Trophoblast cell (in vitro differentiated cells and primary cell): ENCODE results near the gene SMIM32.

Experiments used
- DNase-seq, 2 donors: peaks; one replicate each; pipeline ENCODE4 v3.0.0-alpha.2; 2016
- H2AFZ ChIP-seq: 2 replicates; pipeline ENCODE4 v1.6.1; 2013; ENCODE audit warnings: low read length, moderate library complexity, mild to moderate bottlenecking; ENCODE audit not compliant: insufficient read depth, poor library complexity
- H2AK5ac ChIP-seq: 2 replicates; pipeline ENCODE4 v1.6.1; 2013; ENCODE audit warnings: mild to moderate bottlenecking, low read length
- H2BK120ac ChIP-seq: 2 replicates; pipeline ENCODE4 v1.6.1; 2013; ENCODE audit warnings: low read length, mild to moderate bottlenecking, moderate library complexity; ENCODE audit not compliant: insufficient read depth, poor library complexity
- H2BK12ac ChIP-seq: 2 replicates; pipeline ENCODE4 v1.6.1; 2013; ENCODE audit warnings: mild to moderate bottlenecking, low read length, moderate library complexity
- H2BK5ac ChIP-seq: 2 replicates; pipeline ENCODE4 v1.6.1; 2013; ENCODE audit warnings: low read length, low read depth, moderate library complexity, mild to moderate bottlenecking; ENCODE audit not compliant: poor library complexity
- H3K14ac ChIP-seq: 2 replicates; pipeline ENCODE4 v1.6.1; 2013; ENCODE audit warnings: mild to moderate bottlenecking, low read length
- H3K18ac ChIP-seq: 2 replicates; pipeline ENCODE4 v1.6.1; 2013; ENCODE audit warnings: mild to moderate bottlenecking, low read length
- H3K23ac ChIP-seq: 2 replicates; pipeline ENCODE4 v1.6.1; 2013; ENCODE audit warnings: low read length
- H3K27ac ChIP-seq: 2 replicates; pipeline ENCODE4 v1.5.1; 2013; ENCODE audit warnings: low read depth, mild to moderate bottlenecking, inconsistent platforms, low read length, moderate library complexity
- H3K27me3 ChIP-seq: 2 replicates; pipeline ENCODE4 v1.6.1; 2013; ENCODE audit warnings: inconsistent platforms, mild to moderate bottlenecking, low read length, moderate library complexity; ENCODE audit not compliant: insufficient read depth
- H3K36me3 ChIP-seq, 2 experiments: 1 replicate in 1 of 2; 2 replicates in 1 of 2; pipeline ENCODE4 v1.6.1; 2013; ENCODE audit warnings: low read length in 2 of 2, mild to moderate bottlenecking in 2 of 2, moderate library complexity in 1 of 2; ENCODE audit not compliant: insufficient read depth in 2 of 2, control insufficient read depth in 1 of 2
- H3K4ac ChIP-seq: 2 replicates; pipeline ENCODE4 v1.6.1; 2013; ENCODE audit warnings: low read depth, mild to moderate bottlenecking, low read length, moderate library complexity
- H3K4me1 ChIP-seq, 2 experiments: 1 replicate in 1 of 2; 2 replicates in 1 of 2; pipeline ENCODE4 v1.6.1; 2013; ENCODE audit warnings: low read length in 2 of 2, mild to moderate bottlenecking in 2 of 2, moderate library complexity in 1 of 2; ENCODE audit not compliant: insufficient read depth in 2 of 2, control insufficient read depth in 1 of 2
- H3K4me2 ChIP-seq: 2 replicates; pipeline ENCODE4 v1.6.1; 2013; ENCODE audit warnings: inconsistent platforms, mild to moderate bottlenecking, low read length, moderate library complexity
- H3K4me3 ChIP-seq: 2 replicates; pipeline ENCODE4 v1.5.1; 2013; ENCODE audit warnings: mild to moderate bottlenecking, low read depth, low read length, inconsistent platforms
- H3K79me1 ChIP-seq: one replicate; pipeline ENCODE4 v1.6.1; 2013; ENCODE audit warnings: low read length
- H3K79me2 ChIP-seq: 2 replicates; pipeline ENCODE4 v1.6.1; 2013; ENCODE audit warnings: low read length, mild to moderate bottlenecking; ENCODE audit not compliant: control insufficient read depth, insufficient read depth, poor library complexity
- H3K9ac ChIP-seq: 2 replicates; pipeline ENCODE4 v1.6.1; 2013; ENCODE audit warnings: mild to moderate bottlenecking, low read length
- H3K9me3 ChIP-seq: 2 replicates; pipeline ENCODE4 v1.6.1; 2013; ENCODE audit warnings: low read depth, mild to moderate bottlenecking, control low read depth, inconsistent platforms, low read length; ENCODE audit not compliant: insufficient read depth
- H4K12ac ChIP-seq: 2 replicates; pipeline ENCODE4 v1.6.1; 2013; ENCODE audit warnings: low read depth, mild to moderate bottlenecking, low read length, moderate library complexity
- H4K8ac ChIP-seq: 2 replicates; pipeline ENCODE4 v1.6.1; 2013; ENCODE audit warnings: low read depth, mild to moderate bottlenecking, low read length, moderate library complexity
- H4K91ac ChIP-seq: one replicate; pipeline ENCODE4 v1.6.1; 2013; ENCODE audit warnings: low read depth, mild to moderate bottlenecking, low read length, moderate library complexity
- WGBS: extraction: QIAGEN DNeasy Blood & Tissue Kit; methylation state at CpG from one replicate; pipeline ENCODE4 v1.1.7; 2013; ENCODE audit warnings: missing lambda C conversion rate; ENCODE audit not compliant: insufficient read length, insufficient coverage; ENCODE audit errors: extremely low coverage; 5-methylcytosine and 5-hydroxymethylcytosine counted together

Gene SMIM32

GRCh38 chr5:136205061-136205702, 12.2 kb upstream of the SMIM32 start:
- Histone ChIP-seq H4K91ac (no peak overlapping the region), H2BK120ac (no peak overlapping the region), H3K4me2 (no peak overlapping the region), H3K14ac (no peak overlapping the region), H3K4me1 (peaks cover 0 to 2% of the 10 kb centered on the region in 2 experiments), H3K9ac (no peak overlapping the region), H2BK12ac (no peak overlapping the region), H3K27ac (no peak overlapping the region), H3K36me3 (no peaks in the 10 kb centered on the region), H3K23ac (no peak overlapping the region), H3K27me3 (no peaks in the 10 kb centered on the region), H4K8ac (no peak overlapping the region), H3K4me3 (no peak overlapping the region), H2AFZ (no peak overlapping the region), H4K12ac (no peak overlapping the region), H2AK5ac (no peak overlapping the region), H3K79me2 (no peaks in the 10 kb centered on the region), H3K79me1 (no peaks in the 10 kb centered on the region), H2BK5ac (no peak overlapping the region), H3K4ac (no peak overlapping the region), H3K9me3 (no peaks in the 10 kb centered on the region), H3K18ac (no peak overlapping the region)
- WGBS: no CpG with 5 or more reads among the region's 8 CpGs
- no peak for DNase-seq

GRCh38 chr5:136203303-136203922, 10.5 kb upstream of the SMIM32 start:
- H3K4me2 ChIP-seq: no peak overlapping the region
- H4K8ac ChIP-seq: no peak overlapping the region
- no peaks in the 10 kb centered on the region for H3K79me1 ChIP-seq
- H3K9ac ChIP-seq: no peak overlapping the region
- H3K27me3 ChIP-seq: no peaks in the 10 kb centered on the region
- H3K27ac ChIP-seq: no peak overlapping the region
- no peak for DNase-seq
- H3K4ac ChIP-seq: no peak overlapping the region
- H4K12ac ChIP-seq: no peak overlapping the region
- H2BK5ac ChIP-seq: no peak overlapping the region
- no peak overlapping the region for H4K91ac ChIP-seq
- H2BK12ac ChIP-seq: no peak overlapping the region
- no CpG with 5 or more reads among the region's 6 CpGs for WGBS
- H3K18ac ChIP-seq: no peak overlapping the region
- H2AFZ ChIP-seq: no peak overlapping the region
- H3K14ac ChIP-seq: no peak overlapping the region
- H3K9me3 ChIP-seq: no peaks in the 10 kb centered on the region
- H2BK120ac ChIP-seq: no peak overlapping the region
- no peak overlapping the region for H2AK5ac ChIP-seq
- no peaks in the 10 kb centered on the region for H3K79me2 ChIP-seq
- H3K4me3 ChIP-seq: no peak overlapping the region
- H3K23ac ChIP-seq: no peak overlapping the region
- peaks cover 0 to 2% of the 10 kb centered on the region in 2 experiments for H3K4me1 ChIP-seq
- peaks cover 0 to 1% of the 10 kb centered on the region in 2 experiments for H3K36me3 ChIP-seq

- Histone ChIP-seq H3K79me2 (no peaks in the 10 kb centered on the region), H3K27ac (no peak overlapping the region), H3K79me1 (no peaks in the 10 kb centered on the region), H4K91ac (no peak overlapping the region), H2AK5ac (no peak overlapping the region), H2BK5ac (no peak overlapping the region), H3K18ac (no peak overlapping the region), H3K4me1 (peaks cover 0 to 2% of the 10 kb centered on the region in 2 experiments), H3K9ac (no peak overlapping the region), H4K8ac (no peak overlapping the region), H3K9me3 (no peaks in the 10 kb centered on the region), H2BK12ac (no peak overlapping the region), H3K23ac (no peak overlapping the region), H2BK120ac (no peak overlapping the region), H2AFZ (no peak overlapping the region), H3K14ac (no peak overlapping the region), H3K4ac (no peak overlapping the region), H3K36me3 (peaks cover 0 to 2% of the 10 kb centered on the region in 2 experiments), H3K4me3 (no peak overlapping the region), H4K12ac (no peak overlapping the region), H3K27me3 (no peaks in the 10 kb centered on the region), H3K4me2 (no peak overlapping the region)
- no CpG with 5 or more reads among the region's 13 CpGs for WGBS
- DNase-seq: no peak
These were observed 9.7 kb upstream of the SMIM32 start for GRCh38 chr5:136202469-136203205.

GRCh38 chr5:136201870-136202269, 8.9 kb upstream of the SMIM32 start:
- Histone ChIP-seq H3K9ac (no peak overlapping the region), H3K9me3 (no peaks in the 10 kb centered on the region), H2AK5ac (no peak overlapping the region), H3K18ac (no peak overlapping the region), H3K79me1 (no peaks in the 10 kb centered on the region), H3K14ac (no peak overlapping the region), H4K12ac (no peak overlapping the region), H3K79me2 (no peaks in the 10 kb centered on the region), H3K4me1 (peaks cover 0 to 2% of the 10 kb centered on the region in 2 experiments), H2BK120ac (no peak overlapping the region), H3K27ac (no peak overlapping the region), H3K27me3 (no peaks in the 10 kb centered on the region), H2BK5ac (no peak overlapping the region), H4K8ac (no peak overlapping the region), H3K23ac (no peak overlapping the region), H2AFZ (no peak overlapping the region), H4K91ac (no peak overlapping the region), H3K4ac (no peak overlapping the region), H2BK12ac (no peak overlapping the region), H3K36me3 (peaks cover 0 to 2% of the 10 kb centered on the region in 2 experiments), H3K4me3 (no peak overlapping the region), H3K4me2 (no peak overlapping the region)
- WGBS: no CpG with 5 or more reads among the region's 4 CpGs
- no peak for DNase-seq
